A673 (cell line): ENCODE data around the gene TAGLN2. TPM values are rescaled to one million over a fixed set of nuclear protein-coding genes. Genes with fewer than 3 reads are reported as not detected.

Experiments used
- Bru-seq: library from RNA; stranded (reverse); fragments of 400-500 nt; gene quantifications from one replicate; lab custom pipeline; 2021; lab: Mats Ljungman, UMichigan
- BruChase-seq, 2 experiments: library from RNA; stranded (reverse); fragments of 400-500 nt; gene quantifications; one replicate each; lab custom pipeline; 2021; lab: Mats Ljungman, UMichigan
- BruUV-seq: library from RNA; stranded (reverse); fragments of 400-500 nt; replicated peaks from 2 replicates; lab custom pipeline; 2021; lab: Mats Ljungman, UMichigan
- CTCF ChIA-PET: fragments of 300-600 bp; sonication (Branson Sonifier 250); formaldehyde crosslinking; loops from one replicate; lab custom pipeline; 2022; ENCODE audit warnings: antibody characterized with exemption; lab: Charles Lee
- POLR2A ChIA-PET: fragments of 300-600 bp; sonication (Branson Sonifier 250); formaldehyde crosslinking; loops from one replicate; lab custom pipeline; 2022; ENCODE audit warnings: antibody characterized with exemption; ENCODE audit not compliant: low non-redundant PET; lab: Charles Lee
- DNase-seq: peaks from one replicate; pipeline ENCODE4 v3.0.0-alpha.2; 2015; ENCODE audit warnings: low spot score
- H3K27ac ChIP-seq: fragments of 200-600 bp; sonication (generic); 2 replicates; pipeline ENCODE4 v1.5.1; 2016; ENCODE audit warnings: mixed run types, low read depth, mild to moderate bottlenecking, mixed read lengths, antibody characterized with exemption, low read length; ENCODE audit not compliant: poor library complexity, severe bottlenecking
- H3K27me3 ChIP-seq: fragments of 200-600 bp; sonication (generic); replicated peaks from 2 replicates; pipeline ENCODE4 v1.6.1; 2017; ENCODE audit warnings: mixed run types, low read depth, mild to moderate bottlenecking, mixed read lengths, antibody characterized with exemption, low read length; ENCODE audit not compliant: insufficient read depth, poor library complexity
- H3K36me3 ChIP-seq: fragments of 200-600 bp; sonication (generic); 2 replicates; pipeline ENCODE4 v1.6.1; 2016; ENCODE audit warnings: mixed run types, mild to moderate bottlenecking, mixed read lengths, antibody characterized with exemption, low read length; ENCODE audit not compliant: insufficient read depth, poor library complexity, severe bottlenecking
- H3K4me1 ChIP-seq: fragments of 200-600 bp; sonication (generic); 2 replicates; pipeline ENCODE4 v1.6.1; 2017; ENCODE audit warnings: mixed run types, mild to moderate bottlenecking, mixed read lengths, antibody characterized with exemption, low read length; ENCODE audit not compliant: insufficient read depth, poor library complexity, severe bottlenecking
- H3K4me3 ChIP-seq: fragments of 200-600 bp; sonication (generic); 2 replicates; pipeline ENCODE4 v1.5.1; 2016; ENCODE audit warnings: low read depth, mixed run types, mild to moderate bottlenecking, mixed read lengths, low read length; ENCODE audit not compliant: poor library complexity, severe bottlenecking
- H3K9me3 ChIP-seq: fragments of 200-600 bp; sonication (generic); 2 replicates; pipeline ENCODE4 v1.6.1; 2016; ENCODE audit warnings: mixed run types, low read depth, mild to moderate bottlenecking, mixed read lengths, antibody characterized with exemption, low read length; ENCODE audit not compliant: poor library complexity, severe bottlenecking
- EZH2 ChIP-seq: fragments of 200-600 bp; sonication (generic); IDR thresholded peaks from 2 replicates; pipeline ENCODE4 v1.6.1; 2017; ENCODE audit warnings: borderline replicate concordance, low read depth, mild to moderate bottlenecking, mixed read lengths, antibody characterized with exemption, low read length; ENCODE audit not compliant: poor library complexity, severe bottlenecking
- intact Hi-C: fragments of 100-400 bp; cut with micrococcal nuclease; formaldehyde crosslinking; loops from one replicate; pipeline ENCODE4 v1.10.0; 2022; ENCODE audit not compliant: unreplicated experiment
- long read RNA-seq: library from polyadenylated mRNA; stranded (forward); transcript quantifications from one replicate; pipeline ENCODE4 v2.0.0, GENCODE V29; 2022
- total RNA-seq: library from RNA; stranded (reverse); gene quantifications from 2 replicates; pipeline ENCODE4 v1.2.3, GENCODE V29; 2021
- TF ChIP-seq, protein P1 (sequence below): fragments of 300-800, 200-600 bp; sonication (generic); conservative IDR thresholded peaks from 2 replicates; pipeline ENCODE4 v1.5.1; 2017; ENCODE audit warnings: low read depth, mild to moderate bottlenecking, antibody characterized with exemption, low read length, moderate library complexity, mixed read lengths

Gene TAGLN2
- total RNA-seq, result 155 and 198 TPM in 2 replicates
- Bru-seq, nascent RNA, result percentile 73 among the genes with signal in this experiment
- BruChase-seq, experiment 1, labeled RNA remaining after a 2-hour chase, result percentile 70 among the genes with signal in this experiment
- BruChase-seq, experiment 2, labeled RNA remaining after a 6-hour chase, result percentile 89 among the genes with signal in this experiment
- long read RNA-seq, transcript TAGLN2-203 (5 exons, 1,604 nt), result major isoform, 214 of 246 reads
- long read RNA-seq, partial matches to known transcripts, result 18 of 246 reads
- long read RNA-seq, other reads (novel, unspliced or antisense), result 14 of 246 reads

GRCh38 chr1:159924791-159925718 is at the start of gene TAGLN2:
TAGLN2 (minus strand) TSS chr1:159925507; CDS start chr1:159920509, 4,998 bp downstream.
- Histone ChIP-seq H3K36me3 (no peaks in the 10 kb centered on the region), H3K9me3 (no peaks in the 10 kb centered on the region), H3K27ac (peak within 1 kb of the TSS; percentile 76), H3K27me3 (no peaks in the 10 kb centered on the region), H3K4me3 (peak within 1 kb of the TSS; percentile 78), H3K4me1 (peaks cover 19% of the 10 kb centered on the region)
- intact Hi-C loops, result no loop called here
- DNase-seq, result peak; percentile 90
- TF ChIP-seq EZH2, result no peak
- TF ChIP-seq, protein P1, sequence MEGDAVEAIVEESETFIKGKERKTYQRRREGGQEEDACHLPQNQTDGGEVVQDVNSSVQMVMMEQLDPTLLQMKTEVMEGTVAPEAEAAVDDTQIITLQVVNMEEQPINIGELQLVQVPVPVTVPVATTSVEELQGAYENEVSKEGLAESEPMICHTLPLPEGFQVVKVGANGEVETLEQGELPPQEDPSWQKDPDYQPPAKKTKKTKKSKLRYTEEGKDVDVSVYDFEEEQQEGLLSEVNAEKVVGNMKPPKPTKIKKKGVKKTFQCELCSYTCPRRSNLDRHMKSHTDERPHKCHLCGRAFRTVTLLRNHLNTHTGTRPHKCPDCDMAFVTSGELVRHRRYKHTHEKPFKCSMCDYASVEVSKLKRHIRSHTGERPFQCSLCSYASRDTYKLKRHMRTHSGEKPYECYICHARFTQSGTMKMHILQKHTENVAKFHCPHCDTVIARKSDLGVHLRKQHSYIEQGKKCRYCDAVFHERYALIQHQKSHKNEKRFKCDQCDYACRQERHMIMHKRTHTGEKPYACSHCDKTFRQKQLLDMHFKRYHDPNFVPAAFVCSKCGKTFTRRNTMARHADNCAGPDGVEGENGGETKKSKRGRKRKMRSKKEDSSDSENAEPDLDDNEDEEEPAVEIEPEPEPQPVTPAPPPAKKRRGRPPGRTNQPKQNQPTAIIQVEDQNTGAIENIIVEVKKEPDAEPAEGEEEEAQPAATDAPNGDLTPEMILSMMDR, result no peak
- ChIA-PET CTCF (no interaction called here), POLR2A (interaction anchor here (0.5 to 0.6 kb wide), 2 partner anchors 86 to 125 kb away, joined by 3 read pairs; no protein-coding TSS in a partner anchor)
- TSS peak; percentile 34 for BruUV-seq

- H3K36me3 ChIP-seq, result no peaks in the 10 kb centered on the region
- DNase-seq, result no peak
- no peak overlapping the region for H3K27ac ChIP-seq
- intact Hi-C loops, result no loop called here
- no peaks in the 10 kb centered on the region for H3K9me3 ChIP-seq
- peaks cover 56% of the 10 kb centered on the region for H3K27me3 ChIP-seq
- no peak for TF ChIP-seq EZH2
- TF ChIP-seq, protein P1, result no peak
- BruUV-seq, result no TSS peak
- no peaks in the 10 kb centered on the region for H3K4me1 ChIP-seq
- ChIA-PET CTCF (no interaction called here), POLR2A (no interaction called here)
- H3K4me3 ChIP-seq, result no peak overlapping the region
These were observed 49.2 kb upstream of the TAGLN2 start for GRCh38 chr1:159974350-159974965.

DNA sequence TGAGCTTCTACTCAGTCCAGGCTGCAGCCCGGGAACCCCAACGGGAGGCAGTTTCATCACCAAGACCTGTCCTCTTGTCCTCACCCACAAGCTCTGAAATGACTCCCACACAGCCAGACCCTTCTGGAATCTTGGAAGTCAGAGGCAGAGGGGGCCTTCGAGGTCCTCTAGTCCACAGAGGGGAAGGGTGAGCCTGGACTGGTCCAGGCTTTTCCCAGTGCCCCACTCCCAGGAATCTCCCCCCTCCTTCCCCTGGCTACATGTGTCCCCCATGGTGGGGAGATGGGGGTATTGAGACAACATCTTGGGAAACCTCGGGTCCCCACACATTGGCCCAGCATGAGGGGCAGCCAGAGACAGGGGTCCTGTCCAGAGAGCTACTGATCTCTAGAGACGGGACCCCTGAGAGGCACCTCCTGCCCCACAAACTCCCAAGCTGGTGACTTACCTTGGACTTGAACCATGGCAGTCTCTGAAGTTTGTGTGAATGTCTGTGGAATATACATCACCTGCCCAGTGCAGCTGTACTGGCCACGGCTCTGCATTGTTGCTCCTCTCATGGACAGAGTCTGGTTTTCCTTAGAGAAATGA is 48.1 kb upstream of the TAGLN2 start:
- ChIA-PET POLR2A (no interaction called here), CTCF (no interaction called here)
- intact Hi-C loops, result no loop called here
- no peaks in the 10 kb centered on the region for H3K4me1 ChIP-seq
- no TSS peak for BruUV-seq
- no peak overlapping the region for H3K4me3 ChIP-seq
- TF ChIP-seq, protein P1, result no peak
- TF ChIP-seq EZH2, result no peak
- H3K36me3 ChIP-seq, result no peaks in the 10 kb centered on the region
- H3K9me3 ChIP-seq, result no peaks in the 10 kb centered on the region
- no peak for DNase-seq
- H3K27ac ChIP-seq, result no peak overlapping the region
- H3K27me3 ChIP-seq, result peaks cover 48% of the 10 kb centered on the region
